ENCODE results near the gene CREB3L2.

GRCh38 chr7:137923380-137923779, 78.5 kb downstream of the CREB3L2 start:
- no peak for TF ChIP-seq EZH2 (IDR thresholded peaks at IDR 0.05; ENCODE audit: borderline replicate concordance, control insufficient read depth, low read depth, low read length)
- TF ChIP-seq MEF2A (IDR thresholded peaks at IDR 0.05; ENCODE audit: insufficient read depth, low read depth, low read length) = no peak
- TF ChIP-seq, protein P1, sequence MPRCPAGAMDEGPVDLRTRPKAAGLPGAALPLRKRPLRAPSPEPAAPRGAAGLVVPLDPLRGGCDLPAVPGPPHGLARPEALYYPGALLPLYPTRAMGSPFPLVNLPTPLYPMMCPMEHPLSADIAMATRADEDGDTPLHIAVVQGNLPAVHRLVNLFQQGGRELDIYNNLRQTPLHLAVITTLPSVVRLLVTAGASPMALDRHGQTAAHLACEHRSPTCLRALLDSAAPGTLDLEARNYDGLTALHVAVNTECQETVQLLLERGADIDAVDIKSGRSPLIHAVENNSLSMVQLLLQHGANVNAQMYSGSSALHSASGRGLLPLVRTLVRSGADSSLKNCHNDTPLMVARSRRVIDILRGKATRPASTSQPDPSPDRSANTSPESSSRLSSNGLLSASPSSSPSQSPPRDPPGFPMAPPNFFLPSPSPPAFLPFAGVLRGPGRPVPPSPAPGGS (IDR thresholded peaks at IDR 0.05; ENCODE audit: borderline replicate concordance, insufficient read depth, low read depth, low read length, poor library complexity, severe bottlenecking) = no peak
- no peak for TF ChIP-seq ZBED1 (IDR thresholded peaks at IDR 0.05; ENCODE audit: borderline replicate concordance)
- TF ChIP-seq GABPA (IDR thresholded peaks at IDR 0.05; ENCODE audit: low read depth) = no peak

Data from GM12878 (cell line).